Thyroid gland (tissue), 4 donors: ENCODE measurements around the gene JAG2.

ENCODE experiments used
- POLR2A ChIP-seq, 2 donors: fragments of 450-650 bp; IDR thresholded peaks; one replicate each; pipeline ENCODE4 v1.6.1; 2017; ENCODE audit warnings: antibody characterized with exemption in 2 of 2, mild to moderate bottlenecking in 2 of 2, moderate library complexity in 1 of 2
- TF ChIP-seq, protein P1 (sequence below), 6 experiments: fragments of 200-600 bp in 3 of 6; fragments of 450-650 bp in 3 of 6; sonication (generic) in 3 of 6; IDR thresholded peaks; one replicate each; pipeline ENCODE4 v1.5.1; 2016 to 2019; ENCODE audit warnings: antibody characterized with exemption in 6 of 6, mild to moderate bottlenecking in 2 of 6, inconsistent platforms in 1 of 6, moderate library complexity in 1 of 6

DNA sequence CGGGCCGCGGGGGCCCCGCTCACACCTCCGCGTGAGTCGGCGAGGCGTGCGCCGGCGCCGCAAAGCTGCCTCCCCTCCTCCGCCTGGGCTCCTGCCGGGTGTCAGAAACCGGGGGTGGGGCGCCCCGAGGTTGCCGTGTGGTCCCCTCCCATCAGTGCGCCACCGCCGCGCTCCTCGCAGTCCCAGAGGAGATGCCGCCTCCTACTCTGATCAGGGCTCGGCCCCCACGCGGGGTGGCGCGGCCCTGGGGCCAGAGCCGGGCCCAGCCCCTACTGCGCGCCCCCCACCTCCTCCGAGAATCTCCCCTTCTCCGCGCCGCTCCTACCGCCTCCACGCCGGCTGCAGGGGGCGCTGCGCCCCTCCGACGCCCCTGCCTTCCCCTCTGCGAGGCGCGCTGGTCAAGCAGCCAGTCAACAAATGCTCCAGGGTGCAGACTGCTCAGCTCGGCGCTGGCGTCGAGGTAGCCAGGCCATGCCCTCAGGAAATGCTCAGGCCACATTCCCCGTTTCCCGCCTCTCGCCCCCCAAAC is 467 bp upstream of the JAG2 start:
- TF ChIP-seq POLR2A (IDR thresholded peaks at IDR 0.05): no peak
- TF ChIP-seq, protein P1, sequence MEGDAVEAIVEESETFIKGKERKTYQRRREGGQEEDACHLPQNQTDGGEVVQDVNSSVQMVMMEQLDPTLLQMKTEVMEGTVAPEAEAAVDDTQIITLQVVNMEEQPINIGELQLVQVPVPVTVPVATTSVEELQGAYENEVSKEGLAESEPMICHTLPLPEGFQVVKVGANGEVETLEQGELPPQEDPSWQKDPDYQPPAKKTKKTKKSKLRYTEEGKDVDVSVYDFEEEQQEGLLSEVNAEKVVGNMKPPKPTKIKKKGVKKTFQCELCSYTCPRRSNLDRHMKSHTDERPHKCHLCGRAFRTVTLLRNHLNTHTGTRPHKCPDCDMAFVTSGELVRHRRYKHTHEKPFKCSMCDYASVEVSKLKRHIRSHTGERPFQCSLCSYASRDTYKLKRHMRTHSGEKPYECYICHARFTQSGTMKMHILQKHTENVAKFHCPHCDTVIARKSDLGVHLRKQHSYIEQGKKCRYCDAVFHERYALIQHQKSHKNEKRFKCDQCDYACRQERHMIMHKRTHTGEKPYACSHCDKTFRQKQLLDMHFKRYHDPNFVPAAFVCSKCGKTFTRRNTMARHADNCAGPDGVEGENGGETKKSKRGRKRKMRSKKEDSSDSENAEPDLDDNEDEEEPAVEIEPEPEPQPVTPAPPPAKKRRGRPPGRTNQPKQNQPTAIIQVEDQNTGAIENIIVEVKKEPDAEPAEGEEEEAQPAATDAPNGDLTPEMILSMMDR (IDR thresholded peaks at IDR 0.05): peak in 3 of 6 experiments; percentile 15 to 32 (median 21)
